ENCODE data around the gene CLDN2. TPM values are rescaled to one million over a fixed set of nuclear protein-coding genes. Genes with fewer than 3 reads are reported as not detected.
A peak's percentile ranks its signal among the peaks of the same experiment; 100 is the strongest.

Gene CLDN2
- total and polyA plus RNA-seq, 2 experiments from 2014 or later, result 0.09 to 0.66 TPM

DNA sequence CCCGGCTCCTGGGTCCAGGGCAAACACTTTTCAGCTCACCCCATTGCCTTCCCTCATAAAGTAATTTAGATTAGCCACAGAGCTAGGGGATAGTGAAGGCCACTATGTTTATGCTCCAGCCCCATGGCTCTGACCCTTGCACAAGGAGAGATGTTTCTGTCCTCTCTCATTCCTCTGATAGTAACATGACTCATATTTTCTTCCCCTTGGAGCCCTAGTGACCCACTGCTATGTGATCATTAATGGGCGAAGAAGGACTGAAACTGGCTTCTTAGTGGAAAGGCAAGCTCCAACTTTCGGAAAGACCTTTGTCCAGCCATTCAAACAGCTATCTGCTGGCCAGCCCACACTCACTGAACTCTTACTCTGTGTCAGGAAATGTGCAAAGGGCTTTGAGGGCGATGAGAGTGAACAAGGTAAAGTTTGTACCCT is 12.3 kb downstream of the CLDN2 start:
- TF ChIP-seq, protein P1, sequence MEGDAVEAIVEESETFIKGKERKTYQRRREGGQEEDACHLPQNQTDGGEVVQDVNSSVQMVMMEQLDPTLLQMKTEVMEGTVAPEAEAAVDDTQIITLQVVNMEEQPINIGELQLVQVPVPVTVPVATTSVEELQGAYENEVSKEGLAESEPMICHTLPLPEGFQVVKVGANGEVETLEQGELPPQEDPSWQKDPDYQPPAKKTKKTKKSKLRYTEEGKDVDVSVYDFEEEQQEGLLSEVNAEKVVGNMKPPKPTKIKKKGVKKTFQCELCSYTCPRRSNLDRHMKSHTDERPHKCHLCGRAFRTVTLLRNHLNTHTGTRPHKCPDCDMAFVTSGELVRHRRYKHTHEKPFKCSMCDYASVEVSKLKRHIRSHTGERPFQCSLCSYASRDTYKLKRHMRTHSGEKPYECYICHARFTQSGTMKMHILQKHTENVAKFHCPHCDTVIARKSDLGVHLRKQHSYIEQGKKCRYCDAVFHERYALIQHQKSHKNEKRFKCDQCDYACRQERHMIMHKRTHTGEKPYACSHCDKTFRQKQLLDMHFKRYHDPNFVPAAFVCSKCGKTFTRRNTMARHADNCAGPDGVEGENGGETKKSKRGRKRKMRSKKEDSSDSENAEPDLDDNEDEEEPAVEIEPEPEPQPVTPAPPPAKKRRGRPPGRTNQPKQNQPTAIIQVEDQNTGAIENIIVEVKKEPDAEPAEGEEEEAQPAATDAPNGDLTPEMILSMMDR (IDR thresholded peaks at IDR 0.05; ENCODE audit: low read depth, low read length), result no peak
- no peaks in the 10 kb centered on the region for H3K36me3 ChIP-seq
- peaks cover 34% of the 10 kb centered on the region for H3K4me1 ChIP-seq (ENCODE audit: low read depth)
- H3K9me3 ChIP-seq (ENCODE audit: low read depth), result no peaks in the 10 kb centered on the region
- DNase-seq (ENCODE audit: low read depth in 1 of 2, low spot score in 1 of 2), result peak; percentile 17 to 54
- no peak overlapping the region for H3K4me3 ChIP-seq
- H3K27ac ChIP-seq, result peak overlapping the region; percentile 82
- no peaks in the 10 kb centered on the region for H3K27me3 ChIP-seq

GRCh38 chrX:106932960-106933537 is 12.8 kb downstream of the CLDN2 start:
- no peaks in the 10 kb centered on the region for H3K36me3 ChIP-seq
- H3K9me3 ChIP-seq (ENCODE audit: low read depth), result no peaks in the 10 kb centered on the region
- peak overlapping the region; percentile 82 for H3K27ac ChIP-seq
- DNase-seq (ENCODE audit: low read depth in 1 of 2, low spot score in 1 of 2), result peak in 1 of 2 donors; percentile 80
- no peaks in the 10 kb centered on the region for H3K27me3 ChIP-seq
- no peak overlapping the region for H3K4me3 ChIP-seq
- TF ChIP-seq, protein P1 (IDR thresholded peaks at IDR 0.05; ENCODE audit: low read depth, low read length), result no peak
- peaks cover 34% of the 10 kb centered on the region for H3K4me1 ChIP-seq (ENCODE audit: low read depth)

DNA sequence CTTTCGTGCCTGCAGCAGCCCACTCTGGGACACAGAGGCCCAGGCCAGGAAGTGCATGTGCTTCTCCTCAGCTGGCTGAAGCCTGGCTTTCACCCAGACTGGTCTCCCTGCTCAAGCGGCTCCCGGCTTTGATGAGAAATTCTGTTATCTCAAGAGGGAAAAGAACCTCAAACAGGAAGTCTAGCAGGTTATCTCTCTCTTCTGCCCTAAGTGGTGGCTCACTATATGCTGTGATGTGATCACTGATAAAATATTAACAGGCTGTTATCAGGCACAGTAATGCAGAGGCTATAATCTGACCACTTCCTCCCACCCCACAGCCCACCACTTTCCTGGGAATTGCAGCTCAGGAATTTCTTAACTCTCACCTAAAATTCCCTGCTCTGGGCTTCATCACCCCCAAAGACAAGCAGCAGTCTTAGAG is 13.3 kb downstream of the CLDN2 start:
- H3K36me3 ChIP-seq, result no peaks in the 10 kb centered on the region
- no peaks in the 10 kb centered on the region for H3K9me3 ChIP-seq (ENCODE audit: low read depth)
- H3K27me3 ChIP-seq, result no peaks in the 10 kb centered on the region
- no peak overlapping the region for H3K4me3 ChIP-seq
- TF ChIP-seq, protein P1 (IDR thresholded peaks at IDR 0.05; ENCODE audit: low read depth, low read length), result no peak
- H3K4me1 ChIP-seq (ENCODE audit: low read depth), result peaks cover 37% of the 10 kb centered on the region
- peak overlapping the region; percentile 82 for H3K27ac ChIP-seq
- DNase-seq (ENCODE audit: low read depth in 1 of 2, low spot score in 1 of 2), result peak; percentile 59 to 71

- Histone ChIP-seq H3K27me3 (no peaks in the 10 kb centered on the region), H3K36me3 (peaks cover 3% of the 10 kb centered on the region), H3K4me3 (no peak overlapping the region), H3K4me1 (ENCODE audit: low read depth) (peaks cover 39% of the 10 kb centered on the region), H3K27ac (peak overlapping the region; percentile 54), H3K9me3 (ENCODE audit: low read depth) (no peaks in the 10 kb centered on the region)
- TF ChIP-seq, protein P1 (IDR thresholded peaks at IDR 0.05; ENCODE audit: low read depth, low read length), result no peak
- DNase-seq (ENCODE audit: low read depth in 1 of 2, low spot score in 1 of 2), result peak in 1 of 2 donors; percentile 66
These were observed 15.0 kb downstream of the CLDN2 start for GRCh38 chrX:106935175-106935574.

DNA sequence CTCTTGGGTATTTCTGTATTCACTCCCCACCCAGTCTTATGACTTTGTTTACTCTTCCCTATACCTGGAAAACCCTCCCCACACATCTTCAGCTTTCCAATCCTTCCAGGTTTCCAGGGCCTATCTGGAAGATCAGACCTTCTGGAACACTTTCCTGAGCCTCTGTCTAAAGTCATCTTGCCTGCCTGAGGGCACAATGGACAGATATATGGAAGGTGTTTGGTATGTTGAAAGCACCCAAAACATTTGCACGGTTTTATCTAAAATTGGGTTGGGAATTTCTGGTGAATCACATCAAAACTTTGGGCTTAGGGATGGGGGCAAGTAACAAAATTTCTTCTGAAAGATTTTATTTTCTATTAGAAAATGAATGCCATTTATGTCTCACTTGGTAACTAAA is 16.0 kb downstream of the CLDN2 start:
- TF ChIP-seq, protein P1 (IDR thresholded peaks at IDR 0.05; ENCODE audit: low read depth, low read length), result no peak
- no peak for DNase-seq (ENCODE audit: low read depth in 1 of 2, low spot score in 1 of 2)
- H3K36me3 ChIP-seq, result peaks cover 11% of the 10 kb centered on the region
- no peak overlapping the region for H3K27ac ChIP-seq
- H3K9me3 ChIP-seq (ENCODE audit: low read depth), result no peaks in the 10 kb centered on the region
- H3K27me3 ChIP-seq, result no peaks in the 10 kb centered on the region
- peaks cover 34% of the 10 kb centered on the region for H3K4me1 ChIP-seq (ENCODE audit: low read depth)
- no peak overlapping the region for H3K4me3 ChIP-seq
